ENCODE measurements around the gene MRM1. TPM values are rescaled to one million over a fixed set of nuclear protein-coding genes. Genes with fewer than 3 reads are reported as not detected.

MRM1 gene
- total and polyA plus RNA-seq, 4 donors, result 2.1 to 4.3 (median 3.1) TPM

GRCh38 chr17:36590082-36590481 is 11.3 kb upstream of the MRM1 start:
- intact Hi-C loops (cut with DNase I), result loop anchor here in 1 of 2 donors (5.0 to 10.0 kb wide), 2 partner anchors 43 to 105 kb away; partner anchors contain the start of gene ZNHIT3
- Histone ChIP-seq H3K27me3 (ENCODE audit: control insufficient read depth in 1 of 2, insufficient read depth in 2 of 2, low read length in 1 of 2) (no peaks in the 10 kb centered on the region), H3K27ac (ENCODE audit: low read depth in 1 of 2, low read length in 2 of 2) (no peak overlapping the region), H3K4me3 (ENCODE audit: low read length in 2 of 2) (no peak overlapping the region), H3K36me3 (ENCODE audit: control insufficient read depth in 1 of 2, insufficient read depth in 2 of 2, low read length in 1 of 2) (peaks cover 6 to 13% of the 10 kb centered on the region in 2 donors), H3K4me1 (ENCODE audit: control insufficient read depth in 1 of 2, insufficient read depth in 2 of 2, low read length in 2 of 2) (no peaks in the 10 kb centered on the region), H3K9me3 (ENCODE audit: control insufficient read depth, low read length) (no peaks in the 10 kb centered on the region)
- ATAC-seq (ENCODE audit: low FRiP score) (no peak), DNase-seq (no peak)
- WGBS, 2 donors, result 67 to 68% methylated on average over 2 of the region's 2 CpGs

GRCh38 chr17:36591434-36592315 is 9.7 kb upstream of the MRM1 start, which contains the start of gene DHRS11:
Gene DHRS11 (plus strand): TSS chr17:36591879. CDS start chr17:36592010, 131 bp downstream.
- intact Hi-C loops (cut with DNase I), result loop anchor here in 1 of 2 donors (5.0 to 10.0 kb wide), 2 partner anchors 44 to 107 kb away; partner anchors contain the start of gene ZNHIT3
- WGBS, 2 donors, result 0 to 1% methylated on average over 66 to 87 of the region's 87 CpGs
- H3K36me3 ChIP-seq (ENCODE audit: control insufficient read depth in 1 of 2, insufficient read depth in 2 of 2, low read length in 1 of 2), result peaks cover 4 to 6% of the 10 kb centered on the region in 2 donors

GRCh38 chr17:36592316-36592715 is 9.1 kb upstream of the MRM1 start:
- Histone ChIP-seq H3K27me3 (ENCODE audit: control insufficient read depth in 1 of 2, insufficient read depth in 2 of 2, low read length in 1 of 2) (no peaks in the 10 kb centered on the region), H3K4me3 (ENCODE audit: low read length in 2 of 2) (peak overlapping the region; percentile 30 to 83), H3K27ac (ENCODE audit: low read depth in 1 of 2, low read length in 2 of 2) (no peak overlapping the region), H3K4me1 (ENCODE audit: control insufficient read depth in 1 of 2, insufficient read depth in 2 of 2, low read length in 2 of 2) (no peaks in the 10 kb centered on the region), H3K9me3 (ENCODE audit: control insufficient read depth, low read length) (no peaks in the 10 kb centered on the region), H3K36me3 (ENCODE audit: control insufficient read depth in 1 of 2, insufficient read depth in 2 of 2, low read length in 1 of 2) (no peaks in the 10 kb centered on the region)
- DNase-seq (no peak), ATAC-seq (ENCODE audit: low FRiP score) (peak; percentile 20)
- intact Hi-C loops (cut with DNase I), result loop anchor here in 1 of 2 donors (5.0 to 10.0 kb wide), 2 partner anchors 45 to 108 kb away; partner anchors contain the start of gene ZNHIT3
- 6 to 7% methylated on average over 18 to 20 of the region's 20 CpGs for WGBS, 2 donors

More at GRCh38 chr17:36591434-36592315, 9.7 kb upstream of the MRM1 start, which contains the start of gene DHRS11:
- Histone ChIP-seq H3K27ac (ENCODE audit: low read depth in 1 of 2, low read length in 2 of 2) (no peak within 1 kb of the TSS), H3K4me1 (ENCODE audit: control insufficient read depth in 1 of 2, insufficient read depth in 2 of 2, low read length in 2 of 2) (no peaks in the 10 kb centered on the region), H3K9me3 (ENCODE audit: control insufficient read depth, low read length) (no peaks in the 10 kb centered on the region), H3K27me3 (ENCODE audit: control insufficient read depth in 1 of 2, insufficient read depth in 2 of 2, low read length in 1 of 2) (no peaks in the 10 kb centered on the region), H3K4me3 (ENCODE audit: low read length in 2 of 2) (peak within 1 kb of the TSS; percentile 30 to 83)
- DNase-seq (peak; percentile 87 to 96), ATAC-seq (ENCODE audit: low FRiP score) (peak; percentile 95)

GRCh38 chr17:36592716-36593321 is 8.6 kb upstream of the MRM1 start:
- H3K27ac ChIP-seq (ENCODE audit: low read depth in 1 of 2, low read length in 2 of 2), result no peak overlapping the region
- no peak overlapping the region for H3K4me3 ChIP-seq (ENCODE audit: low read length in 2 of 2)
- ATAC-seq (ENCODE audit: low FRiP score) (no peak), DNase-seq (no peak)
- no peaks in the 10 kb centered on the region for H3K36me3 ChIP-seq (ENCODE audit: control insufficient read depth in 1 of 2, insufficient read depth in 2 of 2, low read length in 1 of 2)
- no peaks in the 10 kb centered on the region for H3K4me1 ChIP-seq (ENCODE audit: control insufficient read depth in 1 of 2, insufficient read depth in 2 of 2, low read length in 2 of 2)
- intact Hi-C loops (cut with DNase I), result loop anchor here in 1 of 2 donors (5.0 to 10.0 kb wide), 2 partner anchors 46 to 108 kb away; partner anchors contain the start of gene ZNHIT3
- WGBS, 2 donors, result 43 to 48% methylated on average over 4 of the region's 4 CpGs
- H3K9me3 ChIP-seq (ENCODE audit: control insufficient read depth, low read length), result no peaks in the 10 kb centered on the region
- H3K27me3 ChIP-seq (ENCODE audit: control insufficient read depth in 1 of 2, insufficient read depth in 2 of 2, low read length in 1 of 2), result no peaks in the 10 kb centered on the region

GRCh38 chr17:36593656-36594316 is 7.6 kb upstream of the MRM1 start:
- no peak overlapping the region for H3K4me3 ChIP-seq (ENCODE audit: low read length in 2 of 2)
- H3K9me3 ChIP-seq (ENCODE audit: control insufficient read depth, low read length), result no peaks in the 10 kb centered on the region
- no peak for ATAC-seq (ENCODE audit: low FRiP score)
- WGBS, 2 donors, result 73 to 74% methylated on average over 8 of the region's 8 CpGs
- intact Hi-C loops (cut with DNase I), result loop anchor here in 1 of 2 donors (5.0 to 10.0 kb wide), 2 partner anchors 46 to 109 kb away; partner anchors contain the start of gene ZNHIT3
- no peaks in the 10 kb centered on the region for H3K4me1 ChIP-seq (ENCODE audit: control insufficient read depth in 1 of 2, insufficient read depth in 2 of 2, low read length in 2 of 2)
- H3K36me3 ChIP-seq (ENCODE audit: control insufficient read depth in 1 of 2, insufficient read depth in 2 of 2, low read length in 1 of 2), result no peaks in the 10 kb centered on the region
- DNase-seq, result no peak
- no peak overlapping the region for H3K27ac ChIP-seq (ENCODE audit: low read depth in 1 of 2, low read length in 2 of 2)
- no peaks in the 10 kb centered on the region for H3K27me3 ChIP-seq (ENCODE audit: control insufficient read depth in 1 of 2, insufficient read depth in 2 of 2, low read length in 1 of 2)

GRCh38 chr17:36594626-36595401 is 6.6 kb upstream of the MRM1 start:
- no peaks in the 10 kb centered on the region for H3K4me1 ChIP-seq (ENCODE audit: control insufficient read depth in 1 of 2, insufficient read depth in 2 of 2, low read length in 2 of 2)
- WGBS, 2 donors, result 80 to 83% methylated on average over 13 of the region's 13 CpGs
- H3K9me3 ChIP-seq (ENCODE audit: control insufficient read depth, low read length), result no peaks in the 10 kb centered on the region
- DNase-seq (no peak), ATAC-seq (ENCODE audit: low FRiP score) (no peak)
- intact Hi-C loops (cut with DNase I), result loop anchor here in 1 of 2 donors (5.0 to 10.0 kb wide), 2 partner anchors 48 to 110 kb away; partner anchors contain the start of gene ZNHIT3
- H3K4me3 ChIP-seq (ENCODE audit: low read length in 2 of 2), result no peak overlapping the region
- H3K36me3 ChIP-seq (ENCODE audit: control insufficient read depth in 1 of 2, insufficient read depth in 2 of 2, low read length in 1 of 2), result no peaks in the 10 kb centered on the region
- H3K27me3 ChIP-seq (ENCODE audit: control insufficient read depth in 1 of 2, insufficient read depth in 2 of 2, low read length in 1 of 2), result no peaks in the 10 kb centered on the region
- no peak overlapping the region for H3K27ac ChIP-seq (ENCODE audit: low read depth in 1 of 2, low read length in 2 of 2)

GRCh38 chr17:36597226-36597625 is 4.2 kb upstream of the MRM1 start:
- no peak overlapping the region for H3K27ac ChIP-seq (ENCODE audit: low read depth in 1 of 2, low read length in 2 of 2)
- ATAC-seq (ENCODE audit: low FRiP score), result no peak

More at GRCh38 chr17:36597226-36597625, 4.2 kb upstream of the MRM1 start:
- Histone ChIP-seq H3K9me3 (ENCODE audit: control insufficient read depth, low read length) (no peaks in the 10 kb centered on the region), H3K4me3 (ENCODE audit: low read length in 2 of 2) (no peak overlapping the region), H3K27me3 (ENCODE audit: control insufficient read depth in 1 of 2, insufficient read depth in 2 of 2, low read length in 1 of 2) (no peaks in the 10 kb centered on the region), H3K36me3 (ENCODE audit: control insufficient read depth in 1 of 2, insufficient read depth in 2 of 2, low read length in 1 of 2) (no peaks in the 10 kb centered on the region), H3K4me1 (ENCODE audit: control insufficient read depth in 1 of 2, insufficient read depth in 2 of 2, low read length in 2 of 2) (no peaks in the 10 kb centered on the region)
- no peak for DNase-seq
- intact Hi-C loops (cut with DNase I), result loop anchor here in 1 of 2 donors (10.0 kb wide), 1 partner anchor 112 kb away; the partner anchor contains the start of gene ZNHIT3
- 90 to 91% methylated on average over 6 of the region's 6 CpGs for WGBS, 2 donors
